SK-N-SH (cell line): ENCODE data around the gene MYO18A. TPM values are rescaled to one million over a fixed set of nuclear protein-coding genes. Genes with fewer than 3 reads are reported as not detected.

Experiments used
- CTCF ChIA-PET: fragments of 300-600, 350-600 bp; formaldehyde crosslinking; extraction: SDS; loops from one replicate; lab custom pipeline; 2021; lab: Yijun Ruan, JAX
- POLR2A ChIA-PET: fragments of 350-600 bp; sonication (Branson Sonifier 250); formaldehyde crosslinking; extraction: SDS; loops from one replicate; lab custom pipeline; 2020; ENCODE audit warnings: antibody characterized with exemption, inconsistent platforms; lab: Yijun Ruan, JAX
- DNase-seq: peaks from one replicate; pipeline ENCODE4 v3.0.0; 2012
- H2AFZ ChIP-seq: fragments of 200-600 bp; sonication (generic); 2 replicates; pipeline ENCODE4 v1.8.1; 2016; ENCODE audit warnings: antibody characterized with exemption, mild to moderate bottlenecking, low read depth
- H3F3A ChIP-seq: fragments of 200-600 bp; sonication (generic); replicated peaks from 2 replicates; pipeline ENCODE3; 2016; ENCODE audit warnings: antibody characterized with exemption, mild to moderate bottlenecking; ENCODE audit not compliant: insufficient read depth
- H3K27ac ChIP-seq, 2 experiments: fragments of 200-500 bp in 1 of 2; fragments of 200-600 bp in 1 of 2; sonication (Bioruptor generic) in 1 of 2; sonication (generic), shearing (Covaris generic) in 1 of 2; 2 replicates each; pipeline versions ENCODE4 v1.5.1 to v1.6.1; 2014 to 2016; ENCODE audit warnings: low read depth in 2 of 2, inconsistent platforms in 1 of 2, low read length in 1 of 2, mild to moderate bottlenecking in 1 of 2, mixed read lengths in 1 of 2
- H3K27me3 ChIP-seq: fragments of 200-600 bp; sonication (generic), shearing (Covaris generic); 2 replicates; pipeline ENCODE4 v1.6.1; 2016; ENCODE audit warnings: mixed run types; ENCODE audit not compliant: insufficient read depth
- H3K36me3 ChIP-seq, 2 experiments: fragments of 200-500 bp in 1 of 2; fragments of 200-600 bp in 1 of 2; sonication (Bioruptor generic) in 1 of 2; sonication (generic) in 1 of 2; replicated peaks in 1 of 2; 2 replicates each; pipeline versions ENCODE3 to v1.5.1; 2014 to 2016; ENCODE audit warnings: low read length in 1 of 2, mild to moderate bottlenecking in 1 of 2; ENCODE audit not compliant: insufficient read depth in 2 of 2, control insufficient read depth in 1 of 2
- H3K4me1 ChIP-seq, 2 experiments: fragments of 200-500 bp in 1 of 2; fragments of 200-600 bp in 1 of 2; sonication (Bioruptor generic) in 1 of 2; sonication (generic), shearing (Covaris generic) in 1 of 2; 2 replicates each; pipeline versions ENCODE4 v1.5.1 to v1.6.1; 2014 to 2016; ENCODE audit warnings: low read depth in 1 of 2, low read length in 1 of 2, mixed run types in 1 of 2; ENCODE audit not compliant: insufficient read depth in 2 of 2, control insufficient read depth in 1 of 2
- H3K4me2 ChIP-seq: fragments of 200-600 bp; sonication (generic), shearing (Covaris generic); 2 replicates; pipeline ENCODE4 v1.6.1; 2017; ENCODE audit warnings: mixed run types
- H3K4me3 ChIP-seq, 2 experiments: fragments of 200-500 bp in 1 of 2; fragments of 200-600 bp in 1 of 2; sonication (Bioruptor generic) in 1 of 2; sonication (generic), shearing (Covaris generic) in 1 of 2; 2 replicates each; pipeline versions ENCODE4 v1.5.1 to v1.8.1; 2014 to 2016; ENCODE audit warnings: low read depth in 2 of 2, inconsistent platforms in 1 of 2, low read length in 1 of 2, mild to moderate bottlenecking in 1 of 2, mixed read lengths in 1 of 2, moderate library complexity in 1 of 2
- H3K79me2 ChIP-seq: fragments of 200-600 bp; sonication (generic); 2 replicates; pipeline ENCODE4 v1.8.1; 2017; ENCODE audit warnings: mild to moderate bottlenecking; ENCODE audit not compliant: insufficient read depth
- H3K9ac ChIP-seq: fragments of 200-600 bp; sonication (generic); 2 replicates; pipeline ENCODE4 v1.6.1; 2017; ENCODE audit warnings: mixed run types
- H3K9me2 ChIP-seq: fragments of 200-600 bp; sonication (generic); 2 replicates; pipeline ENCODE4 v1.6.1; 2017; ENCODE audit warnings: mixed run types
- H3K9me3 ChIP-seq: fragments of 200-600 bp; sonication (generic); 2 replicates; pipeline ENCODE4 v1.6.1; 2017; ENCODE audit warnings: mixed run types, mild to moderate bottlenecking, moderate library complexity
- H4K20me1 ChIP-seq: fragments of 200-600 bp; sonication (generic); 2 replicates; pipeline ENCODE4 v1.6.1; 2017; ENCODE audit warnings: mild to moderate bottlenecking, mixed run types; ENCODE audit not compliant: insufficient read depth
- CTCF ChIP-seq: fragments of 200-600 bp; sonication (generic); IDR thresholded peaks from 2 replicates; pipeline ENCODE4 v1.6.1; 2017; ENCODE audit warnings: antibody characterized with exemption, mild to moderate bottlenecking, moderate library complexity
- JUND ChIP-seq: IDR thresholded peaks from 2 replicates; pipeline ENCODE4 v1.4.0; 2012
- MEF2A ChIP-seq: IDR thresholded peaks from 2 replicates; pipeline ENCODE4 v1.4.0; 2012; ENCODE audit warnings: low read depth, borderline replicate concordance
- RFX5 ChIP-seq: IDR thresholded peaks from 2 replicates; pipeline ENCODE4 v1.6.1; 2012; ENCODE audit warnings: mild to moderate bottlenecking, improper control_type of control experiment, low read length
- TEAD4 ChIP-seq: IDR thresholded peaks from 2 replicates; pipeline ENCODE4 v1.4.0; 2012; ENCODE audit warnings: mild to moderate bottlenecking, borderline replicate concordance; ENCODE audit not compliant: insufficient read depth
- USF1 ChIP-seq: IDR thresholded peaks from 2 replicates; pipeline ENCODE4 v1.4.0; 2012; ENCODE audit warnings: low read depth, borderline replicate concordance
- ZBTB33 ChIP-seq: IDR thresholded peaks from 2 replicates; pipeline ENCODE4 v1.4.0; 2012; ENCODE audit warnings: low read depth, borderline replicate concordance
- WGBS: methylation state at CpG from one replicate; pipeline ENCODE4 v1.1.6; 2017; ENCODE audit warnings: low lambda C conversion rate; 5-methylcytosine and 5-hydroxymethylcytosine counted together
- polyA plus RNA-seq, 3 experiments: library from polyadenylated mRNA; depleted of rRNA; stranded (reverse); fragments of >200 nt; gene quantifications; 2 replicates each; pipeline ENCODE4 v1.2.3, GENCODE V29; 2012

Gene MYO18A
- polyA plus RNA-seq, 1 of the 3 experiments (the other 2 are of a cell fraction), result 6.6 TPM

GRCh38 chr17:29210879-29211278 lies 30.7 kb upstream of the MYO18A start:
- Histone ChIP-seq H3K9ac (no peak overlapping the region), H4K20me1 (no peaks in the 10 kb centered on the region), H3K27me3 (no peaks in the 10 kb centered on the region), H3K4me2 (no peak overlapping the region), H3F3A (no peaks in the 10 kb centered on the region), H3K9me3 (no peaks in the 10 kb centered on the region), H3K4me1 (no peaks in the 10 kb centered on the region; a peak in 1 of 4 replicates), H3K36me3 (no peaks in the 10 kb centered on the region), H3K4me3 (no peak overlapping the region), H2AFZ (no peak overlapping the region), H3K79me2 (no peaks in the 10 kb centered on the region), H3K27ac (no peak overlapping the region), H3K9me2 (no peaks in the 10 kb centered on the region)
- 89% methylated on average over 2 of the region's 2 CpGs for WGBS
- DNase-seq, result no peak
- ChIA-PET CTCF (interaction anchor here (2.1 to 19.8 kb wide), 4 partner anchors 9 to 94 kb away, joined by 10 to 438 read pairs (median 36); partner anchors contain the start of gene MYO18A), POLR2A (no interaction called here)
- TF ChIP-seq JUND (no peak), CTCF (no peak)

- Histone ChIP-seq H3K9me2 (no peaks in the 10 kb centered on the region), H3K36me3 (no peaks in the 10 kb centered on the region), H3K27ac (no peak overlapping the region), H3K27me3 (no peaks in the 10 kb centered on the region), H3K4me1 (no peaks in the 10 kb centered on the region; a peak in 1 of 4 replicates), H3K4me2 (no peak overlapping the region), H3K79me2 (no peaks in the 10 kb centered on the region), H3K9ac (no peak overlapping the region), H2AFZ (no peak overlapping the region), H3F3A (no peaks in the 10 kb centered on the region), H3K4me3 (no peak overlapping the region), H4K20me1 (no peaks in the 10 kb centered on the region), H3K9me3 (no peaks in the 10 kb centered on the region)
- TF ChIP-seq USF1 (no peak), ZBTB33 (no peak), MEF2A (no peak), RFX5 (no peak), TEAD4 (no peak)
- ChIA-PET CTCF (interaction anchor here (0.7 to 19.8 kb wide), 6 partner anchors 8 to 85 kb away, joined by 3 to 438 read pairs (median 14); partner anchors contain the start of gene MYO18A), POLR2A (no interaction called here)
- DNase-seq, result no peak
- 87% methylated on average over 5 of the region's 5 CpGs for WGBS
These were observed 28.9 kb upstream of the MYO18A start for GRCh38 chr17:29209073-29209472.
